Islet of Langerhans (tissue), 1 donor: Measurements from ENCODE around the gene METTL6.
"Not testable (repeated sequence)": the region's sequence is repeated elsewhere in the genome, so short reads cannot be mapped to it uniquely, and the experiment has no call there.

Experiments used
- FAIRE-seq: peaks from one replicate; lab custom pipeline; 2011; peaks lifted over from hg19 to GRCh38; lab: Jason Lieb, UNC

The METTL6 gene, protein sequence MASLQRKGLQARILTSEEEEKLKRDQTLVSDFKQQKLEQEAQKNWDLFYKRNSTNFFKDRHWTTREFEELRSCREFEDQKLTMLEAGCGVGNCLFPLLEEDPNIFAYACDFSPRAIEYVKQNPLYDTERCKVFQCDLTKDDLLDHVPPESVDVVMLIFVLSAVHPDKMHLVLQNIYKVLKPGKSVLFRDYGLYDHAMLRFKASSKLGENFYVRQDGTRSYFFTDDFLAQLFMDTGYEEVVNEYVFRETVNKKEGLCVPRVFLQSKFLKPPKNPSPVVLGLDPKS

DNA sequence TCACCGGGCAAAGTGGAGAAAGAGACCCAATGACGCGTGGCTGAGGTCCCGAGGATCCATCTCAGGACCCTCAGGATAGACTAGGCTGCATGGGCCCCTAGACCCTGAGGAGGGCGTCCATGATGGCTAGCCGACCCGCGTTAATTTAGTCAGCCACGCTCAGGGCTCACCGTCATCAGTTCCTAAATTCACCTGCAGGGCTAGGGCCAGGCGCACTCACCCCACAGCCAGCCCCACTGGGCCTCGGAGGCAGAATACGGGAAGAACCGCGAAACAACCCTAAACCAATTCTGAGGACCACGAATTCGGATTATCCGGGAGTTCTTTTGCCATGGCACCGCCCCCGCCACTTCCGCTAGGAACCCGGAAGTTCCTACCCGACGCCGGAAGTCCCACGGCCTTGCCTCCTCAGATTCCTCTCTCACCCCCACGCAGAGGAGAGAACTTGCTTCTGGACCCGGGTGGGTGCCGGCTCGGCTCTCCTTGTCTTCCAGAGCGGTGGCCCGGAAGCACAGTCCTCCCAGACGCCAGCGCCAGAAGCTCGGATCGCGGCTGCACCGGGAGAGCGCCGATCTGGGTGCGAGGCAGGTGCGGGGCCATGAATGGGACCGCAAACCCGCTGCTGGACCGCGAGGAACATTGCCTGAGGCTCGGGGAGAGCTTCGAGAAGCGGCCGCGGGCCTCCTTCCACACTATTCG lies at the start of gene METTL6, which contains the start of gene EAF1:
Gene METTL6, minus strand, starts transcription at position 363 of the 699 bp plus-strand sequence. CDS start 1,033 bp downstream, outside the sequence.
Gene EAF1, plus strand, starts transcription at position 417 of the 699 bp plus-strand sequence. Its CDS starts 182 bp downstream, at position 599.
- FAIRE-seq = no peak

DNA sequence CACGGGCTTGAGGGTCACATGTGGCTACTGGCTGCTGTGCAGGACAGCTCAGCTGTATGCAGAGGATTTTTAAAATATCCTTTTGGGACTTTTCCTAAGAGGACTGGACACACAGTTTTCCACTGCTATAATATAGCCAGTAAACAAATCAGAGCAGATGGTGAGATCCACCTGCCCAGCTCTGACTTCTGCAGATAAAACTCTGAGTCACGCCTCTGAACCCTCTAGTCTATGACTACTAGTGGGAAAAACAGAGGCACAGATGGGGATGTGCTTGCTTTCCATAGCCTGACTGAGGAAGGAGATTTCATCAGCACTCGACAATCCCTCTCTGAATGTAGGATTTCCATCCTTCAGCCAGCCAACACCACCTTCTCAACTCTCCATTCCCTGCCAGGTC lies 49.0 kb upstream of the METTL6 start:
- FAIRE-seq = no peak

DNA sequence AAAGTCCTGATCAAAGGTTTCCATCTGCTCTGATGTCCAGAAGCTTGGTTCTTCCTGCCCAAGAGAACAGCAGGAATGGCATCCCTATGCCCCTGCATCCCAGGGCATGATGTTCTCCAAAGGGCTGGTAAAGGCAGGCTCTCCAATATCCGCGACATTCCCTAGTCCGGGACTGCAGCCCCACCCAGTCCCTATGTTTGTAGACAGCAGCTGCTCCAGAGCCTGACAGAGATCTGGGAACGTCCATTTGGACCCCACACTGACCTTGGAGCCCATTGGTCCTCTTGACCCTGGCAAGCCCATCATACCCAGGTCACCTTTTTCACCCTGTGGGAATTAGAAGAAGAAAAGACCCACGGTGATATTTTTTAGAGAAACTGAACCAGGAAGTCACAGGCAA lies 47.8 kb upstream of the METTL6 start:
- no peak for FAIRE-seq

DNA sequence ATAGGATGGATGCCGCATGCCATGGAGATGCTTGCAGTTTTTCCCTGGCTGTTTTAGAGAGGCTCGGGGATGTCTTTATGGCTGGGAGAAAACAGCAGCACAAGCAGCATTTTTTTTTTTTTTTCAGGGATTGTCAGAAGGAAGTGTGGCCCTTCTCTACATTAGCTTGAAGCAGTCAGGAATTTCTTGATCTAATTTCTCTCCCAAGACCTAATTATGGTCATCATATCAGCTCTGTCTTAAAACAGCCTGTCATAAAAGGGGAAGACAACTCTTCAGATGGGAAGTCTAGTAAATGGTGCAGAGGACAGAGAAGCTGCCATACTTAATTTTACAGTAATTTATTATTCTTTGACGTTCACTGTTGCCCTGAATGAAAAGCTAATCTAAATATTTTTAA lies 44.5 kb upstream of the METTL6 start:
- FAIRE-seq = no peak

DNA sequence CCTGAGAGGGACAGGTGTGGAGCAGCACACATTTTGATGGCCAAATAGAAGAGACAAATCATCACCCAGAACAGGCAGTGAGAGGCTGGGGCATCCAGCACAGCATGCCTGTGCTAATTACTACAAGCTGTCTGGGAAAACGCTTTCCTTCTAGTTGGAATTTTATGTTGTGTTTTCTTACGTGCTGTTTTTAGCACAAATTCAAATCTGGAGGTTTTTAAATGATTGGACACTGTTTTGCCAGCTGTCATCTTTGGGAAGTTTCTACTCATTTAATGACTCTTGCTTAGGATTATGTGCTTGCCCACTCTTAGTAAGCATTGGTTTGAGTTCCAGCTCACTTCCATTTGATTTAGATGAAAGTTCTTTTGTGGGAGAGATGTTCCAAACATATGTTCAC lies 43.5 kb upstream of the METTL6 start:
- FAIRE-seq = no peak

DNA sequence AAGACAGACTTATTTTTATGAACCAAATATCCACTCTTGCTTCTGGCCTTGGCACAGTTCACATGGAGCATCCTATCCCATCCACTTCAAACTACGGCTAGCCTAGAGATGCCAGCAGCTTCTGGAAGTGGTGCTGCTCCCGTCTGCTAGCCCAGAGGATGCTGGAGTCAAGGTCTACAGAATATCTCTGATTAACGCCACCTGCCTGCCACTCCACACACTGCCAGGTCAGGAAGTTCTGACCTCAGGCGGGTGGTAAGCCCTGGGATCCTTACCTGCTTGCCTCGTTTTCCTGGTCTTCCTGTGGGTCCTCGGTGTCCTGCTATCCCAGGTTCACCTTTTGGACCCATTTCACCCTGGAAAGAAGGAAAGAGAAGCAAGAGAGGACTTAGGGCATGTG lies 42.9 kb upstream of the METTL6 start:
- no peak for FAIRE-seq

DNA sequence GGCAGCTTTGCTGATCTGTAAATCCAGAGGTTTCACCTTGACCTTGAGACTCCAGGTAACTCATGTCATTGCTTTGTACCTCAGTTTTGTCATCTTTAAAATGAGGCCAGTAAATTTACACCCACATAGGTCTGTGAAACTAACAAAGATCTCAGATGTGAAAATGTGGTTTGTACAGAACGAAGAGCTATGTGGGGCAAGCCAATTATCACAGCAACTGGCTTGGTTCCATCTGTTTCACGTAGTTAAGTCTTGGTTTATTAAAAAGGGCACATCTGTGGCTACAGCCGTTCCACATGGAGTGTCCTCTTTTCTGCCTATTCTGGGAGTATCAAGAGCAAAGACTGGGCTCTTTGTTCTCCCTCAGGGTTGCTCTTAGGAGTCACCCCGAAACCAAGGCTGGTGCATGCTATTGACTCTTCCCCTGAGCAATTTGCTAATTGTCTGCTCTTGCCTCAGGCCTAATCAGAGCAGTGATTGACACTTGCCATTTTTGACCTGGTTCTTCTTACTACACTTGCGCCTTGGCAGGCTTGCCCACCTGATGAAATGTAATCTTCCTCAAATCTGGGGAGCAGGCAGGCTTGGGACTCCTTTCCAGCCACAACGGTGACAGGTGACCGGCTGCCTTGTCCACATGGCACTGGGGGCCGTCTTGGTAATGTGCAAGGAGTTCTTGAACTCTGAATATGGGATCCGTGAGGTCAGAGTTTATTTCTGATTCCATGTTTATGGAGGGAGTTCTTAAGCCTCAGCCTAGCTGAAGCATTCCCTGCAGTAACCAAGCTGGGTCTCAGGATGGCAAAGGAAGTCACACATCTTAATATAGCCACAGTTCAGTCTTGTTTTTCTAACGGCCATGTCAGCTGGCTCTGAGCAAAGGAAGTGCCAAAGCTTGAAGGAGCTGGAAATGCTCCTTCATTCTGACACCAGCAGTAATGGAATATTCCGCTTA lies 40.2 kb upstream of the METTL6 start:
- FAIRE-seq = no peak

DNA sequence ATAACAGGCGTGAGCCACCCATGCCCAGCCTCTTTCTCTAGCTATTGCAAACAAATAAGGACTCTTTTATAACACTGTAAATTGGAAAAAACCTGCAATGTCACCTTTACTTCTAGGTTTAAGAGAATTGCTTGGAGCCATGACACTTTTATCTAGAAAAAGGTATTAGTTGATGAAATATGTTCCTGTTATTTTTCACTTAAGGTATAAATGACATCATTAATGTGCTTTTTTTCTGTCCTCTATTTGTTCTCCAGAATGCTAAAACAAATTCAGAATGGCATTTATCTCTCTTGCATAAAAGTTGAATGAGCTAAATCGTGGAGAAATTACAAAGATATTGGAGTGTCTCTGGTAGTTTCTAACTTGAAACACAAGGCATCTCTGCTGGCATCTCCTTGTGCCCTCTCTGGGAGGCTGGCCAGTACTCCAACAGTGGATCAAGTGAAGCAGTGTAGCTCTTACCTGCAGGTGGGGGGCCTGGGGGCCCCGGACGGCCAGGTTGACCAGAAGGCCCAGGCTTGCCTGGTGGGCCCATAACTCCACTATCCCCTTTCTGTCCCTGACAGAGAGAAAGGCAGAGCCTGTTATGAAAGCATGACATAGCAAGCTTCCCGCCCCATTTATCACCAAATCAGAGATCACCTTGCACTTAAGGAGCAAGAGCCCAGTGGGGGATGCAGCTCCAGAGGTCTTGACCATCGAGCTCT lies 38.7 kb upstream of the METTL6 start:
- no peak for FAIRE-seq

DNA sequence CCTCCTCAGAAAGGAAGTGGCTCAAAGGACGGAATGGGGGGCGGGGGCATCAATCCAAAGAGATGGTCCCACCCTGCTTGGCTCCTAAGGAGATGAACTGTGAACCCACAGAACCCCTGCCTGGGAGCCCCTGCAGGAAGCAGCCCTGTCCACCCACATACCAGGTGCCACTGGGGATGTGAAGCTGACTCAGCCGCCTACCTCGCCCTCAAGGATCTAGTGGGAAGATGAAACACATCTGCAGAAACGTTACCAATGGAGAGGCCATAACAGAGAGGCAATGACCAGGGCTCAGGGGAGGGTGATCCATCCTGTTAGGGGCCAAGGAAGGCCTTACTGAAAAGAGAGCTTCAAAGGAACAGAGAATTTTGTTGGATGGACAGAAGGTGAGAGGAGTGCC lies 35.1 kb upstream of the METTL6 start:
- no peak for FAIRE-seq

DNA sequence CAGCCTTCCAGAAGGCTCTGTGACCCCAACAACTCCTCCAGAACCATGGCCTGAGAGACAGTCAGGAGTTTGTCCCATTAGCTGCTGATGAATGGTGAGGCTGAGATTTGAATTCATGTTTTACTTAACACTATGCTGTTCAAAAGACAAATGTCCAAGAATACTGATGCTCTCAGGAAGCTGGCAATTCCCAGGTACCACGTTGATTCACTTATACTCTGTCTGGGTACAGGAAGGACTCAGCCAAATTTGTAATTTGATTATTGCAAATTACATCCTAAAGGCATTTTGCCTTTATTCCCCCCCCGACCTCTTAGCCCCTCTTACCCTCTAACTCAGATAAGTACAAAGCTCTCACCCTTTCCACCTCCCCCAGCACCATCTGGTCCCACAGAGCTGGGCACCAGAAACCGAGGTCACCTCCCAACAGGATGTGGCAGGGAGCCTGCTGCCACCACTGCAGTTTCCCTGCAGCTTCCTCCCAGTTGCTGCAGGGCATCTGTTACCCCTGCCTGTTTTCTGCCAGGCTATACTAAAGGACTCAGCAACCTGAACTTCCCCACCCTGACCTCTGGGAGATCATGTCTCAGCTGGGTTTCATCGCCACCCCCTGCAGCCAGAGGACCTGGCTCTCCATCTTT lies 33.7 kb upstream of the METTL6 start:
- FAIRE-seq = no peak

DNA sequence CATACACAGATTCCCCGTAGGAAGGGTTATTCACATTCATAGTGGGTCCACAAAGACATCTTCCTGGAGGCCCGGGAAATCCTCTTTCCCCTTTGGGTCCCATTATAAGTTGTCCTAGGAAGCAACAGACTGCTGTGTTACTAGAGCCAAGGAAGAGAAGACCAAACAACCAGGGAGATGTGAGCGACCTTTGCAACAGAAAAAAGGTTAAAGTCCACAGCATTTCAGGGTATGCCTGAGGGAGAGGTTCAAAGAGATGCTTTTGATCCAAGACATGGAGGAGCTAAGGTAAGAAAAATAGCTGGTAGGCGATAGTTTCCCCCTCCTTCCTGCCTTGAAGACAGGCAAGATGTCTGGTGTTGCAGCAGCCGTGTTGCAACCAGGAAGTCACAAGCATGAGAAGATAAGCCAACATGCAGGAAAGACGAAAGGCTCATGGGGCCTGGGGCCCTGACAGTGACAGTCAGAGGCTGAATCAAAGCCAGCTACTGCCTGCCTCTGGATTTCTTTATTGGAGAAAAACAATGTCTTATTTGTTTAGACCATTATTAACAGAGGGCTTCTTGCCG lies 31.0 kb upstream of the METTL6 start:
- no peak for FAIRE-seq

DNA sequence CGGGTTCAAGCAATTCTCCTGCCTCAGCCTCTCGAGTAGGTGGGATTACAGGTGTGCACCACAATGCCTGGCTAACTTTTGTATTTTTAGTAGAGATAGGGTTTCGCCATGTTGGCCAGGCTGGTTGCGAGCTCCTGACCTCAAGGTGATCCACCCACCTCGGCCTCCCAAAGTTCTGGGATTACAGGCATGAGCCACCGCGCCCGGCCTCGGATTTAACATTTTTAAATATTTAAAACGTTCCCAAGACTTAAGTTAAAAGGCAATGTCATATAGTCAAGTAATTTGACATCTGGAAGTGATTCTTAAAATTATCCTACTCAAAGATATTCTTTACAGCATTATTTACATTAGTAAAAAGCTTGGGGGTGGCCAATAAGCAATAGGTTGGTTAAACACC lies 29.6 kb upstream of the METTL6 start:
- not testable (repeated sequence) for FAIRE-seq

DNA sequence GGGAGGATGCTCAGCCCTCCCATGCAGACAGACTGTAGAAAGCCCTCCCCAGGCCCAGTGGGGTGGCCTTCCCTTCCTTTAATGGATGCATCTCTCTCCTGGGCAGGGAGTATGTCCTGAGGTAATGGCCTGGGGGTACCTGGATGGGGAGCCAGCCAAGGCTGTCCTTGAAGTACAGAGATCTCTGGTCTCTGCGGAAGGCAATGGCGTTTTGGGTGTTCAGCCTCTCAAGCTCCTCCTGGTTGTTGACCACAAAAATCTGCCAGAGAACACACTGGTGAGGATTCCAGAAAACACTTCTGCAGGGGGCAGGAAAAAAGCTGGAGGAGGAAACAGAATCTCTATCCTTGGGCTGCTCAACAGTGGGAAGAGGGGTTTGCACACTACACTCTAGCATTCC lies 29.0 kb upstream of the METTL6 start:
- FAIRE-seq = no peak

DNA sequence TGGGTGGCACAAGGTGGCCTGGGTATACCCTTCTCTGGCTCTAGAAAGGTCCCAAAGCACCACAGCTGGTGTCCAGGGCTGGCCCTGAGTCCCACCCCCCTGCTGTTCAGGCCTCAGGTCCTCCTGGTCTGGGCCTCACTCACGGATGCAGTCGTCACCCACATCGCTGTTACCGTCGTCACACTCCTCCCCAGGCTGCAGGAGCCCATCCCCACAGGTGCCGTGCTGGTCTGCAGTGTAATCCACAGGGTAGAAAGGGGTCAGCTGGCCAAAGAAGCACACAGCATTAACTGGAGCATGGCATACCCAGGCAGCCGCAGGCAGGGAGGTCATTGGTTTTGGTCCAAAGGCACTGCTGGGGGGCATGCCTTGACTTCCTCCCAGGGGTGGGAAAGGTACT lies 28.4 kb upstream of the METTL6 start:
- no peak for FAIRE-seq

DNA sequence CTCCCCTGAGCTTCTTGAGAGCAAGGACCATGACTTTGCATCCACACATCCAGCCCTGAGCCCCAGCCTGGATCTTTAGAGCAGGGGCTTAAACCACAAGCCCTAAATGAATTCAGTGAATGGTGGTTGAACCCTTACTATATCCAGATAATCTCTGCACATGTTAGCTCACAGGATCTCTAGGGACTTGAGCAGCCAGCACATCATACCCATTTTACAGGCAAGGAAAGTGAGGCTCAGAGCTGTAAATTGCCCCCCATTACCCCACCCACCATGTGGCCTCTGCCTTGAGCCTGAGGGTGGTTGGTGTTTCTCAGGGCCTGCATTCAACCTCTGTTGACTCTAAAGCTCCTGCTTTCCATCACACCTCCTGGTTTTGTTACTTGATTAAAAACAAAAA lies 27.6 kb upstream of the METTL6 start:
- FAIRE-seq = no peak

DNA sequence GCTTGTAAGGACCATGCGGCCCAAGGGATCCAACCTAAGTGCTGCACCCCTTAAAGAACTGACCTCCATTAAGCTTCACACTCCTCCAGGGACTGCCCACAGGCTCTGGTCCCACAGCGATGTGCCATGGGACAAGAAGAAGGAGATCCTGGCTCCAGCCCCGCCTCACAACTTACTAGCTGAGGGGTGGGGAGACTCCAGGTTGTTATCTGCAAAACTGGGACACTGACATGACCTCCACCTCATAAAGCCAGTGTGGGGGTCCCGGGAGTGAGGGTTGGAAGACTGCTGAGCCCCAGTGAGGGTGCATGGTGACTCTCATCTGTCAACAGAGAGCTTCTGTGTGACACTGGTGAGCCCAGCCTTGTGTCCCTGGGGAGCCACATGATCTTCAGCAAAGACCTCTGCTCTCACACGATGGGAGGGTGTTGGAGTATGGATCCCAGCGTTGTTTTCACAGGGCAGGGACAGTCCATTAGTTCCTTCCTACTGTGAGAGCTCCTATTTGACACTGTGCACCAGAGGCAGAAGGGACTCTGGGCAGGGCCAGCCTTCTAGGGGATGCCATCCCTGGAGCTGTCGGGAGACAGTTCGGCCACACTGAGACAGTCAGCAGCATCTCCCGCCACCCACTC lies 26.8 kb upstream of the METTL6 start:
- FAIRE-seq = no peak

DNA sequence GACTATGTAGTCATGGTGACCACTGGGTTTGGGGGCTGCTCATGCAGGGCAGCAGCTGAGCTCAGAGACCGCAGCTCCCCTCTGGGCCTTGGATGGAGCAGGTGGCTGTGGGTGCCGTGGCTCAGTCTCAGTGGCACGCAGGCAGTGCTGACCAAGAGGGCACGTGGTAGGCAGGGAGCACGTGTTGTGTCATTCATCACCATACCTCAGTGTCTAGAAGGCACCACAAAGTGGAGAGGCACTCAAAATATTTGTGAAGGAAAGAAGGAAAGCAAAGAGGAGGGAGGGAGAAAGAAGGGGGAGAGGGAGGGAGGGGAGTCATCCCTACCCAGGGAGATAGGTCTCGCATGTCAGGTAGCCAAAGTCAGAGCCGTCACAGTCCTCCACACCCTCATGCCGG lies 26.2 kb upstream of the METTL6 start:
- FAIRE-seq = no peak

DNA sequence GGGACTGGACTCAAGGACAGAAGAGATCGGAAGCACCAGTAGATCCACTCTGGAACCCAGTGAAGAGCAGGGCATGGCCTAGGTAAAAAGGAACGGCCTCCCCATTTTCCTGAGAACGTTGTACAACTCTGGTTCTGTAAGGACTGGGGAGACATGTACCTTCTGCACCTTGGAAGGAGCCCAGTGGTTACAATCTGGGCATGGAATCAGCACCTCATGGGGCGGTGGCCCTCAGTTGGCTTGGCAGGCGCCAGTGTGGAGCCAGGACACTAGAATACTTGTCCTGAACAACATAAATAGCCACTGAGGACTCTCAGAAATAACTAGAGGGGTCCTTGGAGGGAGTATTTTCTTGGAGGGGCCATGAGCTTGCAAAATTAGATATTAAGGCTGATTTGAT lies 25.6 kb upstream of the METTL6 start:
- no peak for FAIRE-seq

DNA sequence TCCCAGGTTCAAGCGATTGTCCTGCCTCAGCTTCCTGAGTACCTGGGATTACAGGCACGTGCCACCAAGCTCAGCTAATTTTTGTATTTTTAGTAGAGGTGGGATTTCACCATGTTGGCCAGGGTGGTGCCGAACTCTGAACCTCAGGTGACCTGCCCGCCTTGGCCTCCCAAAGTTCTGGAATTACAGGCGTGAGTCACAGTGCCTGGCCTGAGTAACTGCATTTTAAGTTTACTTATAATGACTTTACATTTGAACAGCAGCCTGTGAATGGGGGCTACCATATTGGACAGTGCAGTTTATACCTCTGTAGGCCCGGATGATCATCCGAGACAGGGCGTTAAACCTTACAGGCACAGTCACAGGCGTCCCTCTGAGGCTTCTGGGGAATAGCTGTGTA lies 24.8 kb upstream of the METTL6 start:
- no peak for FAIRE-seq

DNA sequence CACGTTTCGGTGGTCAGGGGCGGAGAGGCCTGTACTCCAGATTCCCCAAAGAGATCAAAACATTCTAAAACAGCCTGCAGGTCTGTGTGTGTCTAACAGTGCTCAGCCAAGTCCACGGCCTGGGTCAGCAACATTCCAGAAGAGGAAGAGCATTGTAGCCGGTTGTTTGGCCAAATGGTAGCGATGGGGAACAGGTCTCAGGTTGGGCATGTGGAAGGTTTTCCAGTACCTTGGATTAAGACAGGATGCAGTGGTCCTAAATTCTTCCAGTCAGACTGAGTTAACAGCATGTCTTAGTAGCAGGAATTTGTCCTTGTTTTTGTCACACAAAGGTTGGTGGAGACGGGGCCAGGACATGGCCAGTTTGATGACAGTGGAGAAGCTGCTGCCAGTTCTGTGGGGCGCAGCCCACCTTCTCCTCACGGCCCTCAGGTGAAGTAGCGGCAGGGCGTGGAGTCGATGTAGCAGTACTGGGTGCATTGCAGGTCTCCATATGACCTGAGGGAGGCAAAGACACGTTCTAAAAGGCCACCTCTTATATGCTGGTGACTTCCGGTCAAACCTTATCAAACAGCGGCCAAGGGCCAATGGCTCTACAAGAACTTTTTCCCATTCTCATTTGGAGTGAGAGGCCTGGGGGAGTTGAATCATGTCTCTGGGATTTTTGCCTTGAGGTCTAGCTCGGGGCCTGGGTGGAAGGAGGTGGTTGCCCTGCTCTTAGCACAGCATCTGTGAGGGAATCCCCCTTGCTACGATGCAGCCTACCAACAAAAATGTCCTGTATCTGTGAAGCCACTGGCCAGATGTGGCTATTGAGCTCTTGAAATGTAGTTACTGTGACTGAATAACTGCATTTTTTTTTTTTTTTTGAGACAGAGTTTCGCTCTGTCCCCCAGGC lies 24.1 kb upstream of the METTL6 start:
- no peak for FAIRE-seq
